Gastrocnemius medialis (tissue), 4 donors: ENCODE results near the gene KCNJ1.

ENCODE experiments used
- CTCF ChIP-seq, 5 experiments: fragments of 450-650 bp in 3 of 5; fragments of 200-600 bp in 2 of 5; sonication (generic) in 2 of 5; IDR thresholded peaks in 4 of 5; conservative IDR thresholded peaks in 1 of 5; 1 replicate in 4 of 5; 2 replicates in 1 of 5; pipeline ENCODE4 v1.5.1; 2016 to 2019; ENCODE audit warnings: antibody characterized with exemption in 5 of 5, mild to moderate bottlenecking in 3 of 5, moderate library complexity in 3 of 5
- POLR2A ChIP-seq, 2 donors: fragments of 450-650 bp; IDR thresholded peaks; one replicate each; pipeline ENCODE4 v1.6.1; 2017; ENCODE audit warnings: antibody characterized with exemption in 2 of 2, mild to moderate bottlenecking in 2 of 2, moderate library complexity in 2 of 2

DNA sequence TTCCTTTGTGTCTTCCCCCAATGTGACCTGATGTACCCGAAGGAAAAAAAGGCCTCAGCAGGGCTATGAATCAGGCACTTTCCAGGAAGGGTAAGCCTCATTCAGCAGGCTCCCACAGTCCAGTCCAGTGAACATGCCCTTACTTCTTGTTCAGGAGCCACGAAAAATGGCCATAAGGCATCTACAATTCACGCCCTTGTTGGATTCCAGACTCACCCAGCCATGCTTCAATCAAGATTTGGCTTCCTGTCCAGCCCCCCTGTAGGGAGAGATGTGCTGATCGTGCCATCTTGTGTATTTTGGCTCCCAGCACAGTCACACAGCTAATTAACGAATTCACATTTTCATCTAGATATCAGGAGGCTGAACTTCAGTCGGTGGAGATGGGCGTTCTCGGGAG is 14.1 kb upstream of the KCNJ1 start:
- no peak for TF ChIP-seq POLR2A (IDR thresholded peaks at IDR 0.05)
- TF ChIP-seq CTCF (IDR thresholded peaks at IDR 0.05 in 4 of 5, conservative IDR thresholded peaks at IDR 0.05 in 1 of 5) = no peak
